Prostate gland (tissue), 2 donors: ENCODE results near the gene C1QTNF12. TPM values are rescaled to one million over a fixed set of nuclear protein-coding genes. Genes with fewer than 3 reads are reported as not detected.

Experiments used
- DNase-seq: peaks from one replicate; pipeline ENCODE4 v3.0.0-alpha.2; 2019; ENCODE audit warnings: low spot score
- H3K27ac ChIP-seq, 2 donors: fragments of 200-600 bp; sonication (generic); 2 replicates each; pipeline ENCODE4 v1.5.1; 2017 to 2019
- H3K27me3 ChIP-seq: fragments of 200-600 bp; sonication (generic); replicated peaks from 2 replicates; pipeline ENCODE4 v1.5.1; 2019; ENCODE audit not compliant: insufficient read depth
- H3K36me3 ChIP-seq, 2 donors: fragments of 200-600 bp; sonication (generic); 1 replicate in 1 of 2; 2 replicates in 1 of 2; pipeline versions ENCODE4 v1.5.1 to v1.8.1; 2017 to 2019
- H3K4me1 ChIP-seq: fragments of 200-600 bp; sonication (generic); replicated peaks from 2 replicates; pipeline ENCODE4 v1.5.1; 2019
- H3K4me3 ChIP-seq, 2 donors: fragments of 200-600 bp; sonication (generic); 2 replicates each; pipeline ENCODE4 v1.5.1; 2017 to 2019
- H3K9me3 ChIP-seq: fragments of 200-600 bp; sonication (generic); 2 replicates; pipeline ENCODE4 v1.5.1; 2017
- CTCF ChIP-seq, 4 experiments: fragments of 200-600 bp in 2 of 4; fragments of 450-650 bp in 2 of 4; sonication (generic) in 2 of 4; IDR thresholded peaks; 1 replicate in 3 of 4; 2 replicates in 1 of 4; pipeline ENCODE4 v1.5.1; 2016 to 2019; ENCODE audit warnings: antibody characterized with exemption in 4 of 4, mild to moderate bottlenecking in 2 of 4, moderate library complexity in 2 of 4
- POLR2A ChIP-seq: fragments of 450-650 bp; IDR thresholded peaks from one replicate; pipeline ENCODE4 v1.6.1; 2016; ENCODE audit warnings: antibody characterized with exemption, mild to moderate bottlenecking
- POLR2AphosphoS5 ChIP-seq: sonication (generic); formaldehyde crosslinking; IDR thresholded peaks from one replicate; pipeline ENCODE4 v1.6.1; 2017; ENCODE audit warnings: antibody characterized with exemption
- WGBS: methylation state at CpG from one replicate; pipeline ENCODE4 v1.1.5; 2018; 5-methylcytosine and 5-hydroxymethylcytosine counted together
- intact Hi-C: fragments of 100-400 bp; cut with DNase I; formaldehyde crosslinking; loops from one replicate; pipeline ENCODE4 v1.14.2; 2022
- total RNA-seq, 2 donors: library from RNA; depleted of rRNA; stranded (reverse); fragments of >200 nt; gene quantifications; one replicate each; pipeline ENCODE4 v1.1.0, GENCODE V29; 2016

The C1QTNF12 gene
- total RNA-seq, 2 donors from 2014 or later: 3.4 TPM; not detected in 1

- no peaks in the 10 kb centered on the region for H3K9me3 ChIP-seq
- 94% methylated on average over 36 of the region's 36 CpGs for WGBS
- no peak for DNase-seq
- H3K4me3 ChIP-seq: no peak overlapping the region
- H3K36me3 ChIP-seq: peaks cover 7 to 26% of the 10 kb centered on the region in 2 donors
- no peaks in the 10 kb centered on the region for H3K4me1 ChIP-seq
- intact Hi-C loops: no loop called here
- H3K27me3 ChIP-seq: no peaks in the 10 kb centered on the region
- no peak for TF ChIP-seq POLR2AphosphoS5
- TF ChIP-seq CTCF (IDR thresholded peaks at IDR 0.05): no peak
- TF ChIP-seq POLR2A: no peak
- no peak overlapping the region for H3K27ac ChIP-seq
These were observed 27.9 kb downstream of the C1QTNF12 start for GRCh38 chr1:1218524-1219200.

DNA sequence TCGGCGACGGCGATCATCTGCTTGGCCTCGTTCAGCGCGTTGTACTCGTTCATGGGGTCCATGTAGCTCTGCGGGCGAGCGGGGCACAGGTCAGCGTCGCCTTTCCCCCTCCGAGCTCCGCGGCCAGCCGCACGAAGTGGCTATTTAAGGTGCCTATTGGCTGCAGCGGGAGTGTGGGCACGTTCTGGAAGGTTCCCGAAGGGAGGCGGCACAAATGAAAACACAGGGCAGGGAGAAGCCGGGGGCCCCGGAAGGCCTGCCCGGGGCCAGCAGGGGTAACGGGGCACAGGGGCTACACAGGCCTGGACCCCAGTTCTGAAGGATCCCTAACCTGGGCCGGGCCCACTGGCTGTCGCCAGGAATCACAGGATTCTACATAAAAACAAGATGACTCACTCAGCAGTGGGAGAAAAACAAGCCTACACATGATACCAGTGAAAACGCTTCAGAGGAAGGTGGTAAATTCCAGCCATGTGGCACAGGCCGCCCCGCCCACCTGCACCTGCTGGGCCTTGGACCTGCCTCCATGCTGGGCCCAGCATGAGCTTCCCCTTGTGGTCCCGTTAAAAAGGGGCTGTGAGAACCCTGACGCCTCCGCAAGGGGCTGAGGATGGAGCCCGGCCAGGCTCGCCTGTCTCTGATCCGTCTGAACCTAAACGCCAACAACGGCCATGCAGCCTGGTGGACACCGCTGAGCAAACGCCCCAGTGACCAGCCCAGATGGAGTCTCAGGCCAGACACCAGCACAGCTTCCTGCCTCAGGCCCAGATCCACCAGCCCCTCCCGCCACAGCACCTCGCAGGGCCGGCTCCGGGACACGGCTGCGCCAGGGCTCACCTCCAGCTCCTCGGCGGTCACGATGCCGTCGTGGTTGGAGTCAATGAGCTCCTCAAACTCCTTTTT is 28.6 kb downstream of the C1QTNF12 start:
- H3K27me3 ChIP-seq: no peaks in the 10 kb centered on the region
- no peaks in the 10 kb centered on the region for H3K9me3 ChIP-seq
- no peak for DNase-seq
- H3K4me1 ChIP-seq: no peaks in the 10 kb centered on the region
- H3K4me3 ChIP-seq: no peak overlapping the region
- 80% methylated on average over 52 of the region's 52 CpGs for WGBS
- TF ChIP-seq CTCF (IDR thresholded peaks at IDR 0.05) (no peak), POLR2A (no peak), POLR2AphosphoS5 (peak; percentile 49)
- H3K36me3 ChIP-seq: peaks cover 7 to 18% of the 10 kb centered on the region in 2 donors
- intact Hi-C loops: no loop called here
- no peak overlapping the region for H3K27ac ChIP-seq

DNA sequence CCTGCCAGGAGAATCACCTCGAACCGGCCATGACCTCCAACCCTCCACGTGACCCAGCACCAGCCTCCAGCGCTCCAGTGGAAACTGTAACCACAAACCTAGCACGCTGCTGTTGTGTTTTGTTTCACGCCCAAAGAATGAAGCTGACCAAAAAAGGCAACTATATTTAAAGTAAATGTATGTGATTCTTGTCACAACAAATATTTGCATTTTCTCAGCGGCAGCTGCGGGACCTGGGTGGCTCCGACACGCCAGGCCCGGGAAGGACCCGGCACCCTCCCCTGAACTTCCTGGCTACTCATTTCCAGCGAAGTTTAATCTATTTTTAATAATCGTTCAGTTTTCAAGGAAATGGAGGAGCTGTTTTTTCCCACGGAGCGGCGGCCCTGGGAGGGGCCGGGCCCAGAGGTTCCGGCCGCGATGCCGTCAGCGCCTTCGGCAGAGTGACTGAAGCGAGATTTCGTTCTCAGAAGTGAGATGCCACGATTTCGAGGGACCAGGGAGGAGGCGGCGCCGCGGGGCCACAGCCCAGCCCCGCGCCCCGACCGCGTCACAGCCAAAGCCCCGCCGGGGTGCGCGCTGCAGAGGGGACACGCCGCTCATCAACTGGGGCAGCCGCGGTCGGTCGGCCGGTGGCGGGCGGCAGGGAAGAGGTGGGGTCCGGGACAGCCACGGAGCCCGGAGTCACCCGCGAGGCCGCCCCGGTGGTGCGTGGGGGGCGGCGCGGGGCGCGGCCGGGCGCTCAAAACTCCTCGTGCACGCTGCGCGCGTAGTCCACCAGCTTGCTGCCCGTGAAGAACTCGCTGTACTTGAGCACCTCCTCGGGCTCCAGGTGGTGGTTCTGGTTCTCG is 29.5 kb downstream of the C1QTNF12 start:
- H3K4me1 ChIP-seq: no peaks in the 10 kb centered on the region
- H3K9me3 ChIP-seq: no peaks in the 10 kb centered on the region
- no peak for TF ChIP-seq POLR2AphosphoS5
- no peak for TF ChIP-seq POLR2A
- no peak for TF ChIP-seq CTCF (IDR thresholded peaks at IDR 0.05)
- WGBS: 91% methylated on average over 73 of the region's 74 CpGs
- peaks cover 0 to 10% of the 10 kb centered on the region in 2 donors for H3K36me3 ChIP-seq
- H3K27me3 ChIP-seq: no peaks in the 10 kb centered on the region
- no peak overlapping the region for H3K27ac ChIP-seq
- H3K4me3 ChIP-seq: no peak overlapping the region
- intact Hi-C loops: no loop called here
- no peak for DNase-seq

- H3K9me3 ChIP-seq: no peaks in the 10 kb centered on the region
- no peak overlapping the region for H3K27ac ChIP-seq
- intact Hi-C loops: no loop called here
- TF ChIP-seq CTCF (IDR thresholded peaks at IDR 0.05) (no peak), POLR2AphosphoS5 (no peak), POLR2A (no peak)
- H3K4me1 ChIP-seq: no peaks in the 10 kb centered on the region
- no peaks in the 10 kb centered on the region for H3K27me3 ChIP-seq
- H3K36me3 ChIP-seq: peaks cover 0 to 10% of the 10 kb centered on the region in 2 donors
- DNase-seq: no peak
- H3K4me3 ChIP-seq: no peak overlapping the region
- 88% methylated on average over 21 of the region's 21 CpGs for WGBS
These were observed 30.5 kb downstream of the C1QTNF12 start for GRCh38 chr1:1215881-1216605.
